GM18511 (cell line): ENCODE results near the gene BOD1.

Experiments
- ATAC-seq: cut with Tn5 transposase; IDR thresholded peaks from one replicate; pipeline ENCODE4 v1.9.1; 2021; ENCODE audit warnings: mild to moderate bottlenecking, moderate library complexity; ENCODE audit not compliant: unreplicated experiment

Gene BOD1

GRCh38 chr5:173642191-173642816 lies 25.9 kb upstream of the BOD1 start:
- ATAC-seq: no peak

- no peak for ATAC-seq
Measured at GRCh38 chr5:173640156-173640804, 23.8 kb upstream of the BOD1 start.

- no peak for ATAC-seq
Measured at GRCh38 chr5:173638126-173639040, 21.9 kb upstream of the BOD1 start.

GRCh38 chr5:173637340-173637739 lies 20.9 kb upstream of the BOD1 start:
- no peak for ATAC-seq

- ATAC-seq: no peak
Measured at GRCh38 chr5:173634465-173634983, 18.1 kb upstream of the BOD1 start.

GRCh38 chr5:173633304-173633703 lies 16.9 kb upstream of the BOD1 start:
- ATAC-seq: no peak

- no peak for ATAC-seq
Measured at GRCh38 chr5:173631478-173631877, 15.0 kb upstream of the BOD1 start.

DNA sequence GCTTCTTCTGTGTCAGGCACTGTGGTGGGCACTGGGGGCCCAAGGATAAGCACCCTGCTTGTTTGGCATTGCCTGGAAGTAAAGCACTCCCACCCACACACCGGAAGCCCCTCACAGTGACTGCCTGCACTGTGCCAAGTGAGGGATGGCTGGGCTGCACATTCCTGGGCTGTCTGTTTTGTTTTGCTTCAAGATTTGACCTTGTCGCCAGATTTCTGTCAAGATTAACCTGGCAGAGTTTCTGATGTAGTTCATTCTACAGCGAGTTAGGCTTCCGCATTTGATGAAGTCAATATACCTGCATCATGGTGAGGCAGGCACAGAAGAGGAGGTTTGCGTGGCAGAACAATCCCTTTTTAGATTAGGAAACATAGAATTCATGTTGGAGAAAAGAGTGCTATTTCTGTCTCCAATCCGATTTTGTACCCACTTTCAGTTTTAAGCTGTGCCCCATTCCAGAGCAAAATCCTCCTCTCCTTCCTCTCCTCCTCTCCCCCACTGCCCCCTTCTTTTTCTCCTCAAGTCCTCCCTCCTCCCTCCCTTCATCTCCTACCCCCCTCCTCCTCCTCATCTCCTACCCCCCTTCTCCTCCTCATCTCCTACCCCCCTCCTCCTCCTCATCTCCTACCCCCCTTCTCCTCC lies 14.4 kb upstream of the BOD1 start:
- no peak for ATAC-seq

- ATAC-seq: no peak
Measured at GRCh38 chr5:173629628-173630027, 13.2 kb upstream of the BOD1 start.

- no peak for ATAC-seq
Measured at GRCh38 chr5:173628501-173628900, 12.1 kb upstream of the BOD1 start.

DNA sequence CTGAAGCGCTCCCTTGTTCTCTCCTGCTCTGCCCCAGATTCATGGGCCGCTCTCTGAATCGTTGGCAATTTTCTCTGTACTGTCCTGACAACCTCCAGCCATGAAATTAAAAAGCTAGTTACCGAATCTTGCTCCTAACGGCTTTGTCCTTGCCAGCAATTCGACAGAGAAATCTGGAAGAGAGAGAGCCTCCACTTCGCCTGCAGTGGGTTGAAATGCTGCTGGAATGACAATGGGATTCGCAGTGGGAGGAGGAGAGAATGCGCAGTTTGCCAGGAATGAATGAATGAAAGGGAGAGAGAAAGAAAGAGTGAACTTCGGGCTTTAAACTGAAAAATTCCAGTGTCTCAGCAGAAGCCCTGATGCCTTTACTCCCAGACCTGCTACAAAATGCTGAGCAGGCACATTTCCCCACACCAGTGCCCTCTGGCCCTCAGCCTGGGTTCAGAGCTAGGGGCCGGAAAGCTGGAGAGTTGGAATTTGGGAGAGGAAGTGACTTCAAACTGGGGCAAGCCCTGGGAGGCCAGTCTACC lies 11.5 kb upstream of the BOD1 start:
- no peak for ATAC-seq

DNA sequence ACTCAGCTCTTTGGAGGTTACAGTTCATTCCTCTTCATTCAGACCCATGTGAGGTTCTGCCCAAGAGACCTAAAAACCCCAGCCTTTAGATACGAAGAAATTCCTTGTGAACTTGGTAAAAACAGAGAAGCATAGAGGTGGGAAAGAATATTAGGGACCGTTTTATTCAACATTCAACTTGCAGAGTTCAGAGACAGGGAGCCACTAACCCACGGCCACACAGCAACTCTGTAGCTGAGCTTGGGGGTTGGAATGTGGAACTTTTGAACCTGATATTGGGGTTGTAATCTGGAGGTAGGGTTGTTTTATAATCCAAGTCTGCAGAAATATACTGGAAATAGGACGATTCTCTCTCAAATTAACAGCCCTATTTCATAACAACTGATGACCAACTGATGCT lies 10.8 kb upstream of the BOD1 start:
- ATAC-seq: no peak

DNA sequence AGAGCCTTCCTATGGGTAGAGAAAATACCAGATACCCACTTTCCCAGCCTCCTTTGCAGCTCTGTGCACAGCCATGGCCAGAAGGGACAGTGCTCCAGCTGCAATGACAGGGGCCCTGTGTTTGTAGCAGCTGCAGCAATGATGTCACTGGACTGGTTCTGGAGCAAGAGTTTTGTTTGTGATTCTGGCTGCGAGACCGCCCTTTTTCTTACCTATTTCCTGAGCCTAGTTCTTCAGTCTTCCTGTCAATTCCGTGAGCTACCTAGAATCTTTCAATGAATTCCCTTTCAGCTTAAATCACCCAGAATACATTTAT lies 10.0 kb upstream of the BOD1 start:
- no peak for ATAC-seq

DNA sequence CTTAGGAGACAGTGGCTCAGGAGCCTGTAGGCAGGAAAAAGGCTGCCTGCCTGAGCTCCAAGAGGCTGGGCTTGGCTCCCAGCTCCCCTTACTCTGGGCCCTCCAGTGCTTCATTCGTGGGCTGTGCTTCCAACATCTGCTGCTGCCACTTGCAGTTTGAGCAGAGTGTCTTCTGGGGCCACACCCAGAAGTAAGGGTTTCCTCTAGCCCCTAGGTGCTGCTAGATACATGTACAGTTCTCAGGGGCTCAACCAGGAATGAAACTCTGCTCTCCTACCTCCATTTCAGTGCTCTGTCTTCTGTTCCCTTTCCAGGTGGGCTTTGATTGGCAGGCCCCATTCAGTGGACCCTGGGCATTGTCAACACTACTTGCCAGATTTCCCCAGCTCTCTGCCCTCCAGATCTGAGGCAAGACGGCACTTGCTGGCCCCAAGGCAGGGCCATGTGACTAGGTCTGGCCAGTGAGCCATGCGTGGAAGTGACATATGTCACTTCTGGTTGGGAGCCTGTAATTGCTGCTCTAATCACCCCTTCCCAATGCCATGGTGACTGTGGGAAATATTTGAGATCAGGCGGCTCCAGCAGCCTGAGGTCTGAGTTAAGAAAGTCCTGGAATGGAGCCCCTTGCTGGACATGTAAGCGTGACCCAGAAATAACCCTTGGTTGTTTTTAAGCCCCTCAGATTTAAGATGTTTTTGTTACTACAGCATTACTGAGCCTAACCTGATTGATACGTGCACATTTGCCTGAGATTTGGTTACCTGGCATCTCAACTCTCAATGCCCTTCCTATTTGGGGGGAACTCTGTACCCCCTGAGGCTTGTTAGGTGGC lies 9.4 kb upstream of the BOD1 start:
- ATAC-seq: peak; percentile 90

- no peak for ATAC-seq
Measured at GRCh38 chr5:173625261-173625660, 8.8 kb upstream of the BOD1 start.

GRCh38 chr5:173624282-173624681 lies 7.8 kb upstream of the BOD1 start:
- no peak for ATAC-seq

- no peak for ATAC-seq
Measured at GRCh38 chr5:173623789-173624188, 7.3 kb upstream of the BOD1 start.

GRCh38 chr5:173623296-173623771 lies 6.9 kb upstream of the BOD1 start:
- ATAC-seq: no peak

DNA sequence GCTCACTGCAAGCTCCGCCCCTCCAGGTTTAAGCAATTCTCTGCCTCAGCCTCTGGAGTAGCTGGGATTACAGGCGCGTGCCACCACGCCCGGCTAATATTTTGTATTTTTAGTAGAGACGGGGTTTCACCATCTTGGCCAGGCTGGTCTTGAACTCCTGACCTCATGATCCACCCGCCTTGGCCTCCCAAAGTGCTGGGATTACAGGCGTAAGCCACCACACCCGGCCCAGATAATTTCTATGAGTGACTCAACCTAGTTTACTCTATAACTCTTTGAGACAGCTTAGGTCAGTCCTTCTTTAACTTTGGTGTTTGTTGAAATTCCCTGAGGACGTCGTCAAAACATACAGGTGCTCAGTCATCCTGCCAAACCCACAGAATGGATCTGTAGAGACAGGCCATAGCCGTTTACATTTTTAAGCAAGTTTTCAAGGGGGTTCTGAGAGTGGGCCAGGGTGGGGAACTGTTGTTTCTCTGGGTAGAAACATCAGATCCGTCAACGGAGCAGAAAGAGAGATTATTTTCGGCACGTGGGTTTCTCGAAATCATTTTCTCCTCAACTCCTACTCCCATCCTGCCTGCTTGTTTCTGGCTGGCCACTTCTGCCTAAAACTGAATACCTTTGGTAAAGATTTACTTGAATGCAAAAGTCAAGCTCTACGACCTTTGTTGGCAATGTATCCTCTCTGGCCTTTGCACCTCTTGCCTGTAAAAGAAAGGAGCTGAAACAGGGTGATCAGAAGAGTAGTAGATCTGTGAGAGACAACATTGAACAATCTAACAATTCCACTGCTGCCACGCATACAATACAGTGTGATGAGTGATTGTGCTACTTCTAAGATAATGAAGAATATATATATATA lies 6.0 kb upstream of the BOD1 start:
- no peak for ATAC-seq
